K562 (cell line): ENCODE results near the gene SLAMF6. TPM values are rescaled to one million over a fixed set of nuclear protein-coding genes. Genes with fewer than 3 reads are reported as not detected.

Experiments
- BMI1 ChIP-seq: fragments of 150-350 bp; IDR thresholded peaks from 2 replicates; pipeline ENCODE4 v1.6.1; 2014; ENCODE audit warnings: low read length
- HIVEP1 ChIP-seq: fragments of 250-450 bp; sonication (Bioruptor Pico); IDR thresholded peaks from 2 replicates; pipeline ENCODE4 v1.4.0; 2020; ENCODE audit warnings: mild to moderate bottlenecking
- HNRNPH1 ChIP-seq: fragments of 200-400 bp; formaldehyde crosslinking; optimal IDR thresholded peaks from 2 replicates; pipeline ENCODE3; 2017; ENCODE audit warnings: low read depth, mild to moderate bottlenecking, low read length, moderate library complexity
- HNRNPL ChIP-seq: fragments of 200-400 bp; formaldehyde crosslinking; IDR thresholded peaks from 2 replicates; pipeline ENCODE4 v1.6.1; 2017; ENCODE audit warnings: low read depth, mild to moderate bottlenecking, low read length
- HOMEZ ChIP-seq: fragments of 250-450 bp; sonication (Bioruptor Pico); IDR thresholded peaks from 2 replicates; pipeline ENCODE4 v1.4.0; 2020; ENCODE audit warnings: mild to moderate bottlenecking, moderate library complexity
- KAT2B ChIP-seq: IDR thresholded peaks from one replicate; pipeline ENCODE4 v1.6.1; 2012; ENCODE audit warnings: low read depth, mild to moderate bottlenecking, control low read depth, inconsistent platforms, low read length, moderate library complexity
- MEF2A ChIP-seq: IDR thresholded peaks from 2 replicates; pipeline ENCODE4 v1.6.1; 2011; ENCODE audit warnings: low read depth, mild to moderate bottlenecking, low read length, moderate library complexity; ENCODE audit not compliant: control insufficient read depth
- NCOA2 ChIP-seq, 2 experiments: fragments of 450-650 bp; IDR thresholded peaks; 2 replicates each; pipeline ENCODE4 v1.6.1; 2018; ENCODE audit warnings: mild to moderate bottlenecking in 2 of 2, moderate library complexity in 1 of 2; ENCODE audit not compliant: partially characterized antibody in 2 of 2
- NR1H2 ChIP-seq: sonication (generic); formaldehyde crosslinking; IDR thresholded peaks from 2 replicates; pipeline ENCODE4 v1.4.0; 2020; ENCODE audit warnings: mild to moderate bottlenecking, missing genetic modification reagents
- RAD21 ChIP-seq, 2 experiments: fragments of 250-450 bp in 1 of 2; fragments of 450-650 bp in 1 of 2; sonication (Bioruptor Pico) in 1 of 2; formaldehyde crosslinking in 1 of 2; IDR thresholded peaks in 1 of 2; conservative IDR thresholded peaks in 1 of 2; 2 replicates each; pipeline versions ENCODE4 v1.4.0 to v1.8.0; 2020 to 2022; ENCODE audit warnings: mild to moderate bottlenecking in 2 of 2, moderate library complexity in 1 of 2
- RAD51 ChIP-seq: fragments of 450-650 bp; IDR thresholded peaks from 2 replicates; pipeline ENCODE4 v1.7.1; 2016; ENCODE audit warnings: low read depth, mild to moderate bottlenecking, borderline replicate concordance
- SIN3B ChIP-seq: fragments of 450-650 bp; IDR thresholded peaks from 2 replicates; pipeline ENCODE4 v1.6.1; 2017; ENCODE audit warnings: low read depth, mild to moderate bottlenecking, moderate library complexity
- ZNF280A ChIP-seq: fragments of 450-650 bp; IDR thresholded peaks from 2 replicates; pipeline ENCODE4 v1.6.1; 2018; ENCODE audit warnings: mild to moderate bottlenecking, low read depth; ENCODE audit not compliant: partially characterized antibody
- ZNF586 ChIP-seq: fragments of 450-650 bp; formaldehyde crosslinking; conservative IDR thresholded peaks from 2 replicates; pipeline ENCODE4 v1.4.0; 2020; ENCODE audit warnings: mild to moderate bottlenecking, moderate library complexity
- ZNF76 ChIP-seq: fragments of 250-450 bp; sonication (Bioruptor Pico); IDR thresholded peaks from 2 replicates; pipeline ENCODE4 v1.4.0; 2020; ENCODE audit warnings: mild to moderate bottlenecking, moderate library complexity, borderline replicate concordance
- ZNF785 ChIP-seq: fragments of 250-450 bp; sonication (Bioruptor Pico); IDR thresholded peaks from 2 replicates; pipeline ENCODE4 v1.4.0; 2020; ENCODE audit warnings: mild to moderate bottlenecking
- polyA plus RNA-seq, 8 experiments: library from polyadenylated mRNA; depleted of rRNA in 4 of 8; stranded (reverse) in 5 of 8; unstranded in 3 of 8; fragments of >200 nt; fragmentation: Nextera tagmentation in 2 of 8; fragmentation: Illumina TruSeq in 1 of 8; extraction: Ambion mirVana in 2 of 8; extraction: Trizol in 1 of 8; gene quantifications; 2 replicates each; pipeline versions ENCODE4 v1.2.1 to v1.2.3, GENCODE V29; 2011 to 2014; ENCODE audit warnings: inconsistent platforms in 1 of 8, missing spikeins in 1 of 8
- total RNA-seq, 7 experiments: library from RNA; depleted of rRNA in 6 of 7; stranded (reverse); fragments of >200 nt in 6 of 7; fragmentation: Illumina TruSeq in 2 of 7; extraction: Trizol in 2 of 7; gene quantifications; 2 replicates each; pipeline versions ENCODE4 v1.2.1 to v1.2.3, GENCODE V29; 2011 to 2021; ENCODE audit warnings: low replicate concordance in 1 of 7
- TF ChIP-seq, protein P1 (sequence below), 2 experiments: fragments of 200-800 bp in 1 of 2; sonication (Bioruptor generic) in 1 of 2; sonication (generic) in 1 of 2; formaldehyde crosslinking in 1 of 2; IDR thresholded peaks in 1 of 2; conservative IDR thresholded peaks in 1 of 2; 2 replicates each; pipeline versions ENCODE4 v1.5.0 to v1.6.1; 2016 to 2020; ENCODE audit warnings: missing compliant biosample characterization in 1 of 2, missing genetic modification characterization in 1 of 2, missing genetic modification reagents in 1 of 2
- TF ChIP-seq, protein P2 (sequence below): sonication (generic); formaldehyde crosslinking; IDR thresholded peaks from 2 replicates; pipeline ENCODE4 v1.9.0; 2022; ENCODE audit warnings: mild to moderate bottlenecking, missing genetic modification reagents

The SLAMF6 gene
- total and polyA plus RNA-seq, 9 of the 15 experiments (the other 6 are each of a cell fraction or from before 2014, with no cell fraction given) = 0.56 to 4.8 (median 1.1) TPM

DNA sequence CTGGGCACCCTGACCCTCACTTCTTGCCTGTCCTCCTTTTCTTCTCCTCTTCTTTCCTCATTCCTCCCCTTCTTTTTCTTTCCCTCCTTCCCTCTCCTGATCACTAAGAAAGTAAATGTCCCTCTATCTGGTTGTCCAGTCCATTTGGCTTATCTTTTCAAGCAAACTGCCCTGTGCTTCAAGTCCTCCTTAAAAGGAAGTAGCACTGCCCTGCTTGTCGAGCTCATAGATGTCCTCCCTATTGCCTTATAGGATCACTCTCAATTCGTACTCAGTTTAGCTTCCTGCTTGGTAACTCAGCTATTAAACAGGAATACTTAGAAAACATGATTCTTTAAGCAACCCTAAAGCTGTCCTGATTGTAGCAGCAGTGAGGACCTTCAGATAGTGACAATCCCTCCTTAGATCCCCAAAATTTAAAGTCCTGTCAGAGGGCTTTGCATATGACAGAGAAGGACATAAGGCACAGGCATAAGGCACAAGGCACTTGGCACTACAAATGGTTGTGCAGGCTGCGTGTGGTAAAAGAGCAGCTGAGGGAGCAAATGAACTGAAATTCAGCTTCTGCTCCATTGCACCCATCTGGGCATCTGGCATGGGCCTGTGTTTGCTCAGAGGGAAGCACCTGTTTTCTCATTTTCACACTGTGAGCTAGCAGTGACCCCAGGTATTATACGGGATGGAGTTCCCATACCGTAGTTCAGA is 26.1 kb upstream of the SLAMF6 start (continued):
- no peak for TF ChIP-seq ZNF280A
- no peak for TF ChIP-seq ZNF586 (CRISPR knock-in tag)
- no peak for TF ChIP-seq ZNF785 (CRISPR knock-in tag)
- no peak for TF ChIP-seq KAT2B
- TF ChIP-seq HNRNPH1 = no peak
- TF ChIP-seq NCOA2 (IDR thresholded peaks at IDR 0.05; ENCODE audit: partially characterized antibody in 2 of 2) = no peak
- TF ChIP-seq, protein P1, sequence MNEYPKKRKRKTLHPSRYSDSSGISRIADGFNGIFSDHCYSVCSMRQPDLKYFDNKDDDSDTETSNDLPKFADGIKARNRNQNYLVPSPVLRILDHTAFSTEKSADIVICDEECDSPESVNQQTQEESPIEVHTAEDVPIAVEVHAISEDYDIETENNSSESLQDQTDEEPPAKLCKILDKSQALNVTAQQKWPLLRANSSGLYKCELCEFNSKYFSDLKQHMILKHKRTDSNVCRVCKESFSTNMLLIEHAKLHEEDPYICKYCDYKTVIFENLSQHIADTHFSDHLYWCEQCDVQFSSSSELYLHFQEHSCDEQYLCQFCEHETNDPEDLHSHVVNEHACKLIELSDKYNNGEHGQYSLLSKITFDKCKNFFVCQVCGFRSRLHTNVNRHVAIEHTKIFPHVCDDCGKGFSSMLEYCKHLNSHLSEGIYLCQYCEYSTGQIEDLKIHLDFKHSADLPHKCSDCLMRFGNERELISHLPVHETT (CRISPR knock-in tag; conservative IDR thresholded peaks at IDR 0.05 in 1 of 2, IDR thresholded peaks at IDR 0.05 in 1 of 2) = peak in 1 of 2 experiments; percentile 93; a peak in 2 of 4 replicates
- no peak for TF ChIP-seq HOMEZ (CRISPR knock-in tag)
- TF ChIP-seq ZNF76 (CRISPR knock-in tag) = no peak
- no peak for TF ChIP-seq NR1H2
- no peak for TF ChIP-seq HIVEP1 (CRISPR knock-in tag)
- TF ChIP-seq HNRNPL = no peak
- no peak for TF ChIP-seq RAD21 (CRISPR knock-in tag; conservative IDR thresholded peaks at IDR 0.05 in 1 of 2, IDR thresholded peaks at IDR 0.05 in 1 of 2)
- TF ChIP-seq MEF2A = no peak
- no peak for TF ChIP-seq SIN3B
- TF ChIP-seq RAD51 = no peak
- TF ChIP-seq, protein P2, sequence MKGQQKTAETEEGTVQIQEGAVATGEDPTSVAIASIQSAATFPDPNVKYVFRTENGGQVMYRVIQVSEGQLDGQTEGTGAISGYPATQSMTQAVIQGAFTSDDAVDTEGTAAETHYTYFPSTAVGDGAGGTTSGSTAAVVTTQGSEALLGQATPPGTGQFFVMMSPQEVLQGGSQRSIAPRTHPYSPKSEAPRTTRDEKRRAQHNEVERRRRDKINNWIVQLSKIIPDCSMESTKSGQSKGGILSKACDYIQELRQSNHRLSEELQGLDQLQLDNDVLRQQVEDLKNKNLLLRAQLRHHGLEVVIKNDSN (CRISPR knock-in tag) = no peak
- no peak for TF ChIP-seq BMI1
